HG03457 (cell line): ENCODE results near the gene RILP.

Source experiments
- ATAC-seq: cut with Tn5 transposase; IDR thresholded peaks from one replicate; pipeline ENCODE4 v1.9.1; 2021; ENCODE audit warnings: moderate number of reproducible peaks; ENCODE audit not compliant: unreplicated experiment

RILP gene

DNA sequence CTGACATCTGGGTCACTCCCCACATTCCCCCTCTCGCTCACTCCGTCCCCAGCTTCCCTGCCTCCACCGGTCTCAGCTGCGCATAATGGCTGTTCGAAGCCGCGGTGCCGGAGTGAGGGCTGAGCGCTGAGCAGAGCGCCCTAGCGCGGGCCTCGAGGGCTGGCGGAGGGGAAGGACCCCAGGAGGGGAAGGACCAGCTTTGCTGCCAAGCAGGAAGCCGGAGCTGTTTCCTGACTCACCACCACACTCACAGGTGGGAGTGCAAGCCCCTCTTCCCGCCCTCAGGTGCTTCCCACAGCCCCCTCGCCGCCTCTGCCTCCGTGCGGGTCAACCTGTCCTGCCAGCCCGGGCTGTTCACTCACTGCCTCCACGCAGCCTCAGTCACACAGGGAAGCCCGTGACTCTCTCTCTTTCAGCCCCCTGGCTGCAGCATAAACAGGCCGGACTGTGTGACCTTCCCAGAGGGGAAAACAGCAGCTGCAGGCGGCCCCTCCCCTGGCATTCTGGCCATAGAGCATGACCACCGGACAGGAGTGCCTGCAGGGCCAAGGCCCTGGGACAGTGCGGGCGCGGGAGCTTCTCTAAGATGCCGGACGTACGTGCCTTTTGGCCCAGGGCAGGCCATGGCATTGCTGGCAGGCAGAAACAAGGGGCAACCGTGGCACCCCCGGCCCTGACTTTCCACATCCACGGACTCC lies 44.7 kb downstream of the RILP start:
- no peak for ATAC-seq

DNA sequence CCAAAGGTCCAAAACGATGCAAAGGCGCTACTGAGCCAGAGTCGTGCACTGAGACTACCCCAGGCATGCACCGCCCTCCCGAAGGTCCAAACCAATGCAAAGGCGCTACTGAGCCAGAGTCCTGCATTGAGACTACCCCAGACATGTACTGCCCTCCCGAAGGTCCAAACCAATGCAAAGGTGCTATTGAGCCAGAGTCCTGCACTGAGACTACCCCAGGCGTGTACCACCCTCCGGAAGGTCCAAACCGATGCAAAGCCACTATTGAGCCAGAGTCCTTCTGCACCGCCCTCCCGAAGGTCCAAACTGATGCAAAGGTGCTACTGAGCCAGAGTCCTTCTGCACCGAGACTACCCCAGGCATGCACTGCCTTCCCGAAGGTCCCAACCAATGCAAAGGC lies 48.1 kb downstream of the RILP start:
- no peak for ATAC-seq

GRCh38 chr17:1598399-1599095 lies 51.1 kb downstream of the RILP start:
- ATAC-seq = no peak

GRCh38 chr17:1597861-1598342 lies 51.8 kb downstream of the RILP start:
- ATAC-seq = no peak
